Cardiac muscle cell (in vitro differentiated cells and primary cell): ENCODE results near the gene B3GAT1. TPM values are rescaled to one million over a fixed set of nuclear protein-coding genes. Genes with fewer than 3 reads are reported as not detected.

Experiments used
- DNase-seq, 2 donors: peaks; one replicate each; pipeline versions ENCODE4 v3.0.0 to v3.0.0-alpha.2; 2010 to 2017; ENCODE audit warnings: low read depth in 1 of 2, low spot score in 1 of 2
- H3K27ac ChIP-seq: fragments of 200-600 bp; sonication (generic); 2 replicates; pipeline ENCODE4 v1.5.1; 2016
- H3K27me3 ChIP-seq: fragments of 200-600 bp; sonication (generic); 2 replicates; pipeline ENCODE4 v1.6.0; 2016; ENCODE audit warnings: control low read depth
- H3K36me3 ChIP-seq: fragments of 200-600 bp; sonication (generic); 2 replicates; pipeline ENCODE4 v1.5.1; 2016; ENCODE audit warnings: control low read depth
- H3K4me1 ChIP-seq: fragments of 200-600 bp; sonication (generic); 2 replicates; pipeline ENCODE4 v1.8.1; 2017; ENCODE audit warnings: low read depth, mild to moderate bottlenecking, mixed run types
- H3K4me3 ChIP-seq: fragments of 200-600 bp; sonication (generic); 2 replicates; pipeline ENCODE4 v1.5.1; 2016; ENCODE audit warnings: mild to moderate bottlenecking
- H3K9me3 ChIP-seq: fragments of 200-600 bp; sonication (generic); 2 replicates; pipeline ENCODE4 v1.5.1; 2017; ENCODE audit warnings: low read depth, mild to moderate bottlenecking, control low read depth
- CTCF ChIP-seq: IDR thresholded peaks from 2 replicates; pipeline ENCODE4 v1.5.1; 2012; ENCODE audit warnings: low read depth, mild to moderate bottlenecking, low read length
- polyA plus RNA-seq: library from polyadenylated mRNA; unstranded; fragments of >200 nt; fragmentation: Nextera tagmentation; extraction: Ambion mirVana; gene quantifications from 2 replicates; pipeline ENCODE4 v1.2.1, GENCODE V29; 2016
- total RNA-seq: library from RNA; depleted of rRNA; stranded (reverse); fragments of >200 nt; gene quantifications from 2 replicates; pipeline ENCODE4 v1.2.3, GENCODE V29; 2016

The B3GAT1 gene
- total and polyA plus RNA-seq, 2 experiments from 2014 or later: 1.5 TPM; not detected in 1

GRCh38 chr11:134372536-134372935, 39.5 kb downstream of the B3GAT1 start:
- no peaks in the 10 kb centered on the region for H3K4me1 ChIP-seq
- H3K36me3 ChIP-seq: no peaks in the 10 kb centered on the region
- TF ChIP-seq CTCF: no peak
- H3K27ac ChIP-seq: no peak overlapping the region
- no peak overlapping the region for H3K4me3 ChIP-seq
- H3K27me3 ChIP-seq: no peaks in the 10 kb centered on the region
- no peak for DNase-seq
- H3K9me3 ChIP-seq: no peaks in the 10 kb centered on the region

- H3K36me3 ChIP-seq: no peaks in the 10 kb centered on the region
- TF ChIP-seq CTCF: no peak
- DNase-seq: no peak
- no peaks in the 10 kb centered on the region for H3K9me3 ChIP-seq
- no peaks in the 10 kb centered on the region for H3K4me1 ChIP-seq
- no peak overlapping the region for H3K27ac ChIP-seq
- no peak overlapping the region for H3K4me3 ChIP-seq
- H3K27me3 ChIP-seq: no peaks in the 10 kb centered on the region
Observed at GRCh38 chr11:134371436-134372185, 40.4 kb downstream of the B3GAT1 start.

GRCh38 chr11:134370526-134371435, 41.3 kb downstream of the B3GAT1 start:
- DNase-seq: no peak
- Histone ChIP-seq H3K36me3 (no peaks in the 10 kb centered on the region), H3K4me1 (no peaks in the 10 kb centered on the region), H3K4me3 (no peak overlapping the region), H3K27ac (no peak overlapping the region), H3K9me3 (no peaks in the 10 kb centered on the region), H3K27me3 (no peaks in the 10 kb centered on the region)
- no peak for TF ChIP-seq CTCF

GRCh38 chr11:134369656-134370525, 42.2 kb downstream of the B3GAT1 start:
- DNase-seq: no peak
- Histone ChIP-seq H3K36me3 (no peaks in the 10 kb centered on the region), H3K4me1 (no peaks in the 10 kb centered on the region), H3K4me3 (no peak overlapping the region), H3K27me3 (no peaks in the 10 kb centered on the region), H3K27ac (no peak overlapping the region), H3K9me3 (no peaks in the 10 kb centered on the region)
- TF ChIP-seq CTCF: no peak

GRCh38 chr11:134367781-134368180, 44.3 kb downstream of the B3GAT1 start:
- no peaks in the 10 kb centered on the region for H3K27me3 ChIP-seq
- no peak overlapping the region for H3K27ac ChIP-seq
- DNase-seq: no peak
- no peaks in the 10 kb centered on the region for H3K36me3 ChIP-seq
- TF ChIP-seq CTCF: no peak
- no peak overlapping the region for H3K4me3 ChIP-seq
- H3K4me1 ChIP-seq: no peaks in the 10 kb centered on the region
- no peaks in the 10 kb centered on the region for H3K9me3 ChIP-seq
